Astrocyte (in vitro differentiated cells and primary cell): ENCODE data around the gene SDE2. TPM values are rescaled to one million over a fixed set of nuclear protein-coding genes. Genes with fewer than 3 reads are reported as not detected.

Experiments used
- DNase-seq: peaks from one replicate; pipeline ENCODE4 v3.0.0-alpha.2; 2010; ENCODE audit warnings: low read depth
- FAIRE-seq: peaks from 2 replicates; lab custom pipeline; 2011; peaks lifted over from hg19 to GRCh38; lab: Jason Lieb, UNC
- H2AFZ ChIP-seq: 2 replicates; pipeline ENCODE4 v1.6.0; 2012; ENCODE audit warnings: low read depth, low read length, inconsistent platforms
- H3K27ac ChIP-seq: 2 replicates; pipeline ENCODE4 v1.5.1; 2011; ENCODE audit warnings: low read depth, low read length, inconsistent platforms
- H3K27me3 ChIP-seq: 2 replicates; pipeline ENCODE4 v1.6.0; 2011; ENCODE audit warnings: low read length, inconsistent platforms; ENCODE audit not compliant: insufficient read depth
- H3K36me3 ChIP-seq: 2 replicates; pipeline ENCODE4 v1.5.1; 2011; ENCODE audit warnings: low read length, inconsistent platforms; ENCODE audit not compliant: insufficient read depth
- H3K4me1 ChIP-seq: 2 replicates; pipeline ENCODE4 v1.5.1; 2011; ENCODE audit warnings: low read length, inconsistent platforms; ENCODE audit not compliant: insufficient read depth
- H3K4me2 ChIP-seq: 2 replicates; pipeline ENCODE4 v1.6.0; 2012; ENCODE audit warnings: low read length, inconsistent platforms
- H3K4me3 ChIP-seq: 2 replicates; pipeline ENCODE4 v1.5.1; 2011; ENCODE audit warnings: low read depth, mild to moderate bottlenecking, low read length, inconsistent platforms; ENCODE audit not compliant: insufficient read depth
- H3K79me2 ChIP-seq: 2 replicates; pipeline ENCODE4 v1.6.0; 2012; ENCODE audit warnings: mild to moderate bottlenecking, low read length, inconsistent platforms; ENCODE audit not compliant: insufficient read depth
- H3K9ac ChIP-seq: 2 replicates; pipeline ENCODE4 v1.6.0; 2012; ENCODE audit warnings: mild to moderate bottlenecking, low read length, inconsistent platforms
- H3K9me3 ChIP-seq: 2 replicates; pipeline ENCODE4 v1.5.1; 2012; ENCODE audit warnings: low read depth, mild to moderate bottlenecking, low read length, inconsistent platforms; ENCODE audit not compliant: insufficient read depth
- H4K20me1 ChIP-seq: 2 replicates; pipeline ENCODE4 v1.6.0; 2012; ENCODE audit warnings: low read length, inconsistent platforms; ENCODE audit not compliant: insufficient read depth
- H3K27ac Mint-ChIP-seq: one replicate; pipeline ENCODE4 v1.8.0; 2021; ENCODE audit warnings: mild to moderate bottlenecking, mixed read lengths; ENCODE audit not compliant: unreplicated experiment
- H3K27me3 Mint-ChIP-seq: one replicate; pipeline ENCODE4 v1.8.0; 2021; ENCODE audit warnings: low read depth, mixed read lengths; ENCODE audit not compliant: unreplicated experiment
- H3K36me3 Mint-ChIP-seq: one replicate; pipeline ENCODE4 v1.8.0; 2021; ENCODE audit warnings: low read depth, mixed read lengths; ENCODE audit not compliant: unreplicated experiment
- H3K4me1 Mint-ChIP-seq: one replicate; pipeline ENCODE4 v1.8.0; 2021; ENCODE audit warnings: low read depth, mixed read lengths; ENCODE audit not compliant: unreplicated experiment
- H3K4me3 Mint-ChIP-seq: one replicate; pipeline ENCODE4 v1.8.0; 2021; ENCODE audit warnings: mild to moderate bottlenecking, moderate library complexity, mixed read lengths; ENCODE audit not compliant: unreplicated experiment
- H3K9me3 Mint-ChIP-seq: one replicate; pipeline ENCODE4 v1.8.0; 2021; ENCODE audit warnings: mild to moderate bottlenecking, mixed read lengths; ENCODE audit not compliant: unreplicated experiment
- CTCF ChIP-seq: IDR thresholded peaks from 2 replicates; pipeline ENCODE4 v1.5.1; 2011; ENCODE audit warnings: low read depth, mild to moderate bottlenecking, inconsistent platforms, low read length, moderate library complexity; ENCODE audit not compliant: insufficient read depth
- EZH2 ChIP-seq: IDR thresholded peaks from 2 replicates; pipeline ENCODE4 v1.6.1; 2012; ENCODE audit warnings: mild to moderate bottlenecking, low read length, inconsistent platforms; ENCODE audit not compliant: insufficient read depth
- total RNA-seq: library from RNA; stranded (reverse); gene quantifications from 2 replicates; pipeline ENCODE4 v1.2.1, GENCODE V29; 2021

Gene SDE2
- total RNA-seq, 1 donor from 2014 or later: 25.3 TPM

- no peak overlapping the region for H3K27ac Mint-ChIP-seq
These were observed 11.4 kb downstream of the SDE2 start for GRCh38 chr1:225987491-225988316.

GRCh38 chr1:225981714-225982113 is 17.4 kb downstream of the SDE2 start:
- Histone ChIP-seq H3K4me3 (no peak overlapping the region), H3K36me3 (peaks cover 27% of the 10 kb centered on the region), H3K4me1 (no peaks in the 10 kb centered on the region), H2AFZ (no peak overlapping the region), H4K20me1 (peaks cover 15% of the 10 kb centered on the region), H3K79me2 (peaks cover 11% of the 10 kb centered on the region), H3K4me2 (no peak overlapping the region), H3K9me3 (no peaks in the 10 kb centered on the region), H3K27me3 (no peaks in the 10 kb centered on the region), H3K27ac (no peak overlapping the region), H3K9ac (no peak overlapping the region)
- H3K4me1 Mint-ChIP-seq: peaks cover 3% of the 10 kb centered on the region
- H3K27ac Mint-ChIP-seq: no peak overlapping the region
- TF ChIP-seq CTCF: no peak
- TF ChIP-seq EZH2: no peak
- peaks cover 19% of the 10 kb centered on the region for H3K36me3 Mint-ChIP-seq
- DNase-seq: no peak
- no peaks in the 10 kb centered on the region for H3K27me3 Mint-ChIP-seq
- peaks cover 5% of the 10 kb centered on the region for H3K9me3 Mint-ChIP-seq
- no peak overlapping the region for H3K4me3 Mint-ChIP-seq
- FAIRE-seq: no peak

More at GRCh38 chr1:225987491-225988316, 11.4 kb downstream of the SDE2 start:
- no peak overlapping the region for H3K4me3 ChIP-seq
- peaks cover 37% of the 10 kb centered on the region for H4K20me1 ChIP-seq
- Mint-ChIP-seq H3K9me3 (no peaks in the 10 kb centered on the region), H3K4me3 (no peak overlapping the region), H3K4me1 (no peaks in the 10 kb centered on the region), H3K36me3 (peaks cover 7% of the 10 kb centered on the region), H3K27me3 (no peaks in the 10 kb centered on the region)
- H3K9me3 ChIP-seq: no peaks in the 10 kb centered on the region
- no peak overlapping the region for H2AFZ ChIP-seq
- no peaks in the 10 kb centered on the region for H3K4me1 ChIP-seq
- H3K27me3 ChIP-seq: no peaks in the 10 kb centered on the region
- FAIRE-seq (no peak), DNase-seq (peak; percentile 14)
- H3K9ac ChIP-seq: no peak overlapping the region
- no peak overlapping the region for H3K4me2 ChIP-seq
- H3K27ac ChIP-seq: no peak overlapping the region
- H3K79me2 ChIP-seq: peaks cover 13% of the 10 kb centered on the region
- peaks cover 51% of the 10 kb centered on the region for H3K36me3 ChIP-seq
- peak; percentile 79 for TF ChIP-seq CTCF
- TF ChIP-seq EZH2: no peak
